Activated gamma-delta T cell treated with anti-CD3 and anti-CD28 coated beads, Interleukin-2, amount 50 U/mL, for 16 hours (primary cell): ENCODE results near the gene TUBB4A.
"Not testable (repeated sequence)": the region's sequence is repeated elsewhere in the genome, so short reads cannot be mapped to it uniquely, and the experiment has no call there.

Experiments
- DNase-seq: peaks from one replicate; pipeline ENCODE4 v3.0.0-alpha.2; 2020; ENCODE audit warnings: low read depth

Gene TUBB4A

DNA sequence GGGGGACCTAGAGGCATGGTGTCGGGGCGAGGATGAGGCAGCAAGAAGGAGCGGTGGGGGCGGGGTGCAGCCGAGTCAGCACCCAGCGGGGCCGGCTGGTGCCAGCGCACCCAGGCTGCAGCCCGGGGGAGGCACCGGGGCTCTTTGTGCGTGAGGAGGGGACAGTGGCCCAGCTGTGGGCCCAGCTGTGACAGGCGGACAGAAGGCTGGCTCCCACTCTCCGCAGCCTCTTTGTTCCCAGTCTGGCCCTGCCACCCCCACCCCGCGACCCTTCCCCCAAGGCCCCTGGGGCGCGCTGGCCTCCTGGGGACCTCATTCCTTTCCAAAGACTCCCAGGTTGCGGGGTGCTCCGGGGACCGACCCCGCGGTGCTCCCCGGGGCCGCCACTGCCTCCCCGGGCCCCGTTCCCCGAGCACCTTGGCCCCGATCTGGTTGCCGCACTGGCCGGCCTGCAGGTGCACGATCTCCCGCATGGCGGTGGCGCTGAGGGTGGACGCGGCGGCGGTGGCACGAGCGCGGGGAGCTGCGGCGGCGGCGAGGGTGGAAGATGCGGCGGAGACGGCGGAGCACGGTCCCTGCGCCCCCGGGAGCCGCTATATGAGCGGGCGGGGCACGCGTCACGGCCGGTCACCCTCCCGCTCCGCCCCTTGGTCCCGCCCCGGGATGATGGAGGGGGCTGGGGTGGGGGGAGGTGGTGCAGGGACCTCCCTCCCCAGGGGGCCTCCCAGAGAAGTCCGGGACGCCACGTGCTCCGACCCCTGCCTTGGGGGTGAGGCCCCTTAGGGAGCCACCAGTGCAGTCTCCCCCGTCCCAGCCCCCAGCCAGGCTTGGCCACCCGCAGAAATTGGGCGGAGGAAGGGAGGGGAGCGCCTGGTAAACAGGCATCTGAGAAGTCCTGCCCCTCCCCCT is at the start of gene TUBB4A:
Gene TUBB4A, minus strand, starts transcription at position 570 of the 909 bp plus-strand sequence. Its CDS starts 97 bp downstream, at position 473.
- DNase-seq: no peak

DNA sequence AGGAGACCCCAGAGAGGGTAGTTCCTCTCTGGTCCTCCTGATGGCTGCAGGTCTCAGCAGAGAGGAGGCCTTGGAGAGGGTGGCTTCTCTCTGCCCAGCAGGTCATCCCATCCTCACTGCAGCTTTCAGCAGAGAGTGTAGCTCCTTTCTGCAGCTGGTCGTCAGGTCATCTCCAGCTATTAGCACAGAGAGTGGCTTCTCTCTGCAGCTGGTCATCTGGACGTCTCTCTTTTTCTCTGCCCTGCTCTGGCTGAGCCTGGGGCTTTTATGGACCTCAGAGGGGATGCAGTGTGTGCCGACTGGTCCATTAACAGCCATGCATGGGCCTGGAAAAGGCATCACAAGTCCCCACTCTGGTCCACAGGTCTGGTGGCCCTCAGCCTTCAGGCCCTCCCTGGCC is 49.0 kb upstream of the TUBB4A start:
- no peak for DNase-seq

GRCh38 chr19:6550679-6551078 is 48.6 kb upstream of the TUBB4A start:
- not testable (repeated sequence) for DNase-seq

- DNase-seq: no peak
Observed at GRCh38 chr19:6543866-6544347, 41.8 kb upstream of the TUBB4A start.

GRCh38 chr19:6540918-6541689 is 39.0 kb upstream of the TUBB4A start:
- no peak for DNase-seq

- no peak for DNase-seq
Observed at GRCh38 chr19:6539514-6539913, 37.4 kb upstream of the TUBB4A start.

- DNase-seq: no peak
Observed at GRCh38 chr19:6535558-6536137, 33.5 kb upstream of the TUBB4A start.

GRCh38 chr19:6534451-6535093 is 32.5 kb upstream of the TUBB4A start:
- no peak for DNase-seq

- no peak for DNase-seq
Observed at GRCh38 chr19:6533746-6534418, 31.8 kb upstream of the TUBB4A start.

DNA sequence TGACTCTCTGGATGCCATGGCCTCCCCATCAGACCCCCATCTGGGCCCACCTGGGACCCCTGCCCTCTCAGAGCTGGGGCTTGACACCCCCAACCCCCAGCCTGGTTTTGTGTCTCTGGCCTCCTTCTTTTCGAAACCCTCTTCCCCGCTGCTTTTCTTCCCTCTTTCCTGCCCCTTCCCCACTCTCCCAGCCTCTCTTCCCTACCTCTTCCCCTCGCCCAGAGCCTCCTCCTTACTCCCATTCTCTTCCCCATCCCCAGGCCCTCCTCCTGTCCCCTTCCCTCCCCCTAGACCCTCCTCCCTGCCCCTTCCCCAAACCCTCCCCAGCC is 30.9 kb upstream of the TUBB4A start:
- no peak for DNase-seq

GRCh38 chr19:6532244-6532999 is 30.3 kb upstream of the TUBB4A start:
- no peak for DNase-seq

GRCh38 chr19:6531956-6532243 is 29.8 kb upstream of the TUBB4A start:
- no peak for DNase-seq

- no peak for DNase-seq
Observed at GRCh38 chr19:6531163-6531955, 29.2 kb upstream of the TUBB4A start.

DNA sequence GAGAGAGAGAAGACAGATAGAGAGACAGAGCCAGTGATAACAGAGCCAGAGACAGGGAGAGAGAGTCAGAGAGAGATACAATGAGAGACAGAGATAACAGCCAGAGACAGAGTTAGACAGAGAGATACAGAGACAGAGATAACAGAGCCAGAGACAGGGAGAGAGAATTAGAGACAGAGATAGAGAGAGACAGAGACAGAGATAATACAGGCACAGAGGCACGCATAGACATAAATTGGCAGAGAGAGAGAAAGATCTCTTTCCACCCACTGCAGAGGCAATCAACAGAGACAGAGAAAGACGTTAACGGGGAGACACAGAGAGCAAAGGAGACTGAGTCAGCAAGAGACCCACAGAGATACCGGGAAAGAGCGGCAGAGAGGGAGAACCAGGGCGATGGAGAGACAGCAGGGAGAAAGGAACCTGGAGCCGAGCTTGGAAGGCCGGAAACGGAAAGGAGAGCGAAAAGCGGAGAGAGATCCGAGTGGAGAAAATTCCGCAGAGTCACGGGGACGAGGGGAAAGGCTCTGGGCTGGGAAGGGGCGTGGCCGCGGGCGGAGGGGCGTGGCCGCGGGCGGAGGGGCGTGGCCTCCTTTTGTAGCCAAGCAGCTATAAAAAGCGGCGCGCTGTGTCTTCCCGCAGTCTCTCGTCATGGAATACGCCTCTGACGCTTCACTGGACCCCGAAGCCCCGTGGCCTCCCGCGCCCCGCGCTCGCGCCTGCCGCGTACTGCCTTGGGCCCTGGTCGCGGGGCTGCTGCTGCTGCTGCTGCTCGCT is 28.5 kb upstream of the TUBB4A start, which contains the start of gene TNFSF9:
Gene TNFSF9, plus strand, starts transcription at position 641 of the 777 bp plus-strand sequence. Its CDS starts 11 bp downstream, at position 652.
- DNase-seq: peak; percentile 61

- DNase-seq: no peak
Observed at GRCh38 chr19:6529937-6530385, 27.9 kb upstream of the TUBB4A start.

- DNase-seq: no peak
Observed at GRCh38 chr19:6529351-6529750, 27.2 kb upstream of the TUBB4A start.

DNA sequence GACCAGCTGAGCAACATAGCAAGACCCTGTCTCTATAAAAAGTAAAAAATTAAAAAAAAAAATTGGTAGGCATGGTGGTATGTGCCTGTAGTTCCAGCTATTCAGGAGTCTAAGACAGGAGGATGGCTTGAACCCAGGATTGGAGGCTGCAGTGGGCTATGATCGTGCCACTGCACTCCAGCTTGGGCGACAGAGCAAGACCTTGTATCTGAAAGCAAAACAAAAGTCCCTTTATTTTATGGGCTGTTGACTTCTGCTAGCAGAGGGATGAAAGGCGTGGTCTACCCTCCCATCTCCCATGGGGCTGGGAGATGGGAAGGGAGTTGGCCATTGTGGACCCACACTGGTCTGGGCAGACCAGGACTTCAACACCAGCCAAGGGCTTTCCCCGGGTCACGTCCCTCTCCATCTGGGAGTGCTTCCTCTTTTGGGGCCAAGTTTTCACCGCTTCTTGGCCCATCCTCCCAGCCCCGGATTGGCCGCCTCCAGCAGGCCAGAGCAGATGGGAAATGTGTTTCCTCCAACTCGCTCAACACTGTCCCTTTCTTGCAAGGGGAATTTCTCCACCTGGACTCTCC is 26.5 kb upstream of the TUBB4A start:
- DNase-seq: no peak

- no peak for DNase-seq
Observed at GRCh38 chr19:6527893-6528543, 25.9 kb upstream of the TUBB4A start.
